Loucy (cell line): Measurements from ENCODE around the gene MRNIP.

Source experiments
- H2AFZ ChIP-seq: fragments of 200-600 bp; sonication (generic); 2 replicates; pipeline ENCODE4 v1.6.0; 2016; ENCODE audit warnings: antibody characterized with exemption, mild to moderate bottlenecking, low read length, moderate library complexity
- H3F3A ChIP-seq: fragments of 200-600 bp; 2 replicates; pipeline ENCODE4 v1.6.0; 2016; ENCODE audit warnings: antibody characterized with exemption, low read depth, mild to moderate bottlenecking
- H3K27me3 ChIP-seq: fragments of 200-600 bp; sonication (generic); 2 replicates; pipeline ENCODE4 v1.6.1; 2014; ENCODE audit warnings: low read length, mild to moderate bottlenecking; ENCODE audit not compliant: insufficient read depth, poor library complexity, severe bottlenecking
- H3K36me3 ChIP-seq: fragments of 200-600 bp; sonication (generic); 2 replicates; pipeline ENCODE4 v1.6.1; 2016; ENCODE audit warnings: low read length; ENCODE audit not compliant: insufficient read depth
- H3K4me1 ChIP-seq: fragments of 200-600 bp; sonication (generic); 2 replicates; pipeline ENCODE4 v1.5.1; 2014; ENCODE audit warnings: low read length, mild to moderate bottlenecking; ENCODE audit not compliant: insufficient read depth, poor library complexity, severe bottlenecking
- H3K4me2 ChIP-seq: fragments of 200-600 bp; sonication (generic); 2 replicates; pipeline ENCODE4 v1.6.0; 2014; ENCODE audit warnings: antibody characterized with exemption, low read length, low read depth, mild to moderate bottlenecking; ENCODE audit not compliant: poor library complexity, severe bottlenecking
- H3K4me3 ChIP-seq: fragments of 200-600 bp; sonication (generic); 2 replicates; pipeline ENCODE4 v1.5.1; 2014; ENCODE audit warnings: low read length, mild to moderate bottlenecking, mixed read lengths; ENCODE audit not compliant: poor library complexity, severe bottlenecking
- H3K79me2 ChIP-seq: fragments of 200-600 bp; sonication (generic); 2 replicates; pipeline ENCODE4 v1.6.1; 2014; ENCODE audit warnings: low read length; ENCODE audit not compliant: insufficient read depth
- H3K9ac ChIP-seq: fragments of 200-600 bp; sonication (generic); 2 replicates; pipeline ENCODE4 v1.6.0; 2014; ENCODE audit warnings: mild to moderate bottlenecking, low read depth, low read length, moderate library complexity; ENCODE audit not compliant: poor library complexity, severe bottlenecking
- H3K9me2 ChIP-seq: fragments of 200-600 bp; sonication (generic); replicated peaks from 2 replicates; pipeline ENCODE4 v1.6.1; 2016; ENCODE audit warnings: low read depth, low read length, mixed read lengths
- H3K9me3 ChIP-seq: fragments of 200-600 bp; sonication (generic); 2 replicates; pipeline ENCODE4 v1.6.1; 2014; ENCODE audit warnings: mild to moderate bottlenecking, antibody characterized with exemption, low read length, low read depth; ENCODE audit not compliant: insufficient read depth
- H4K20me1 ChIP-seq: fragments of 200-600 bp; sonication (generic); 2 replicates; pipeline ENCODE4 v1.6.0; 2014; ENCODE audit warnings: antibody characterized with exemption, low read length, mild to moderate bottlenecking; ENCODE audit not compliant: insufficient read depth, poor library complexity, severe bottlenecking
- CTCF ChIP-seq: fragments of 200-600 bp; sonication (generic); conservative IDR thresholded peaks from 2 replicates; pipeline ENCODE4 v1.5.1; 2014; ENCODE audit warnings: mild to moderate bottlenecking, antibody characterized with exemption, low read length
- EZH2phosphoT487 ChIP-seq: fragments of 200-600 bp; IDR thresholded peaks from 2 replicates; pipeline ENCODE4 v1.6.1; 2018; ENCODE audit warnings: antibody characterized with exemption, mild to moderate bottlenecking, moderate library complexity, borderline replicate concordance

The MRNIP gene

DNA sequence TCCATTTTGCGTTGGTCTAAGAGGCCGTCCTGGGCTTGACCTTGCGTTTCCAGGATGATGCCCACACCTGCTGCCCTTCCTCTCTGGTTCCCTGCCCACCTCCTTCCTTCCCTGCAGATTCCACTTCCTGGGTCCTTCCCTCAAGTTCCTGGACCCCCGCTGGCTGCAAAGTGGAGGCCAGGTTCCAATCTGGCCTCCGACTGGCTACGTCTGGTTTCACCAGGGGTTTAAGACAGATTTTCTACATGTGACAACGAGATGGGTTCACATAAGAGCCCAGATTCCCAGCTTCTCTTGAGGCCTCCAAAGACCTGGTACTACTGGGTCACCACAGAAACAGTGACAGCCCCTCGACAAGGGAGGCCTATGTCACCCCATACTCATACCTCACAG, 54.1 kb downstream of the MRNIP start:
- H3K9me2 ChIP-seq, result no peaks in the 10 kb centered on the region
- H3F3A ChIP-seq, result no peaks in the 10 kb centered on the region
- H3K9ac ChIP-seq, result peak overlapping the region; percentile 72
- H3K4me2 ChIP-seq, result peak overlapping the region; percentile 85
- peaks cover 14% of the 10 kb centered on the region for H4K20me1 ChIP-seq
- H2AFZ ChIP-seq, result no peak overlapping the region
- H3K79me2 ChIP-seq, result peaks cover 18% of the 10 kb centered on the region
- peak overlapping the region; percentile 73 for H3K4me3 ChIP-seq
- TF ChIP-seq CTCF, result no peak
- TF ChIP-seq EZH2phosphoT487, result no peak
- H3K36me3 ChIP-seq, result peaks cover 5% of the 10 kb centered on the region; the same call in 1 of the 2 replicates
- H3K27me3 ChIP-seq, result no peaks in the 10 kb centered on the region
- peaks cover 14% of the 10 kb centered on the region for H3K4me1 ChIP-seq
- H3K9me3 ChIP-seq, result no peaks in the 10 kb centered on the region

DNA sequence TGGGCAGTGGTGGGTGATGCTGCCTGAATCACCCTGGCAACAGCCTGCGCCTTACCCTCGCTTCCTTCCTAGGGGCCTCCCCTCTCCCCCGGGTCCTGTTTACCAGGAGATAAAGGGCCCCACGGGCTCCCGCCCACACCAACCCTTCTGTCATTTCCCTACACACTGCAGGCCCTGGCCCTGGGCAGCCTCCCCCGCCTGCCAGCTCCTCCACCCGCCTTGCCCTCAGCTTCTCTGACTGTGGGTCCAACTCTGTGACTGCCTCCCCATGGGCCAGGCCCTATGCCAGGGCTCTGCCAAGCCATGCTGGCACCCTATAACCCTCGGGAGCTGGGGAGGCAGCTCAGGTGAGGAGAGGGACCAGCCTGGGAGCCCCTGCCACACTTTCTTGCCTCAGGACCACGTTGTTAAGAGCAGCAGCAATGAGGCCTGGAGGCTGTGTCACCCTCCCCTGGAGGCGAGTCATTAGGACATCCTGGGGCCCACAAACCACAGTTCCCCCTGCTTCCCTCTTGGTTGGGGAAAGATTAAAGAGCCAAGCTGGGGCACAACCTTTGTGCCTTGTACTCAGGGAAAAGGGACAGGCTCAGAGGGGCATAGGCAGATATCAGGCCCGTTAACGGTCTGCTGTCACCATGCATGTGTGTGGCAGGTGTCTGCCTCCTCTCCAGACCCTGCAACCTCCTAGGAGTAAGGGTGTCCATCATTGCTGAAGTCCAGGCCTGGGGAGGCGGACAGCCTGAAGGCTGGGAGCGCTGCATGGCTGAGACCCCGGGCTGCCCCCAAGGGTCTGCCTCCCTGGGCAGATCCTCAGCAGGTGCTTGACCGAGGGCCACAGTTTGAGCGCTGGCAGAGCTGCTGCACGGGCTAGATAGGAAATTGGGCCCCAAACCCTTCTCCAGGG, 54.7 kb downstream of the MRNIP start:
- Histone ChIP-seq H3K9me2 (no peaks in the 10 kb centered on the region), H3K36me3 (peaks cover 6% of the 10 kb centered on the region; the same call in 1 of the 2 replicates), H3K27me3 (no peaks in the 10 kb centered on the region), H3K9ac (peak overlapping the region; percentile 72), H4K20me1 (peaks cover 14% of the 10 kb centered on the region), H3K9me3 (no peaks in the 10 kb centered on the region), H3K4me3 (peak overlapping the region; percentile 73), H2AFZ (no peak overlapping the region), H3F3A (no peaks in the 10 kb centered on the region), H3K79me2 (peaks cover 18% of the 10 kb centered on the region), H3K4me1 (peaks cover 14% of the 10 kb centered on the region), H3K4me2 (peak overlapping the region; percentile 85)
- no peak for TF ChIP-seq CTCF
- TF ChIP-seq EZH2phosphoT487, result no peak

GRCh38 chr5:179802950-179803562, 55.6 kb downstream of the MRNIP start:
- Histone ChIP-seq H4K20me1 (peaks cover 14% of the 10 kb centered on the region), H3K27me3 (no peaks in the 10 kb centered on the region), H3K4me1 (peaks cover 14% of the 10 kb centered on the region), H3K4me2 (peak overlapping the region; percentile 85), H2AFZ (no peak overlapping the region), H3F3A (no peaks in the 10 kb centered on the region), H3K4me3 (no peak overlapping the region), H3K79me2 (peaks cover 18% of the 10 kb centered on the region), H3K9ac (no peak overlapping the region), H3K9me2 (no peaks in the 10 kb centered on the region), H3K36me3 (peaks cover 6% of the 10 kb centered on the region; the same call in 1 of the 2 replicates), H3K9me3 (no peaks in the 10 kb centered on the region)
- TF ChIP-seq EZH2phosphoT487 (no peak), CTCF (no peak)
